HG03342 (cell line): ENCODE data around the gene STIP1.

ENCODE experiments used
- ATAC-seq: cut with Tn5 transposase; IDR thresholded peaks from one replicate; pipeline ENCODE4 v1.9.1; 2021; ENCODE audit warnings: mild to moderate bottlenecking, moderate library complexity; ENCODE audit not compliant: unreplicated experiment

STIP1 gene

GRCh38 chr11:64220271-64220670 lies 34.3 kb downstream of the STIP1 start:
- ATAC-seq: no peak

DNA sequence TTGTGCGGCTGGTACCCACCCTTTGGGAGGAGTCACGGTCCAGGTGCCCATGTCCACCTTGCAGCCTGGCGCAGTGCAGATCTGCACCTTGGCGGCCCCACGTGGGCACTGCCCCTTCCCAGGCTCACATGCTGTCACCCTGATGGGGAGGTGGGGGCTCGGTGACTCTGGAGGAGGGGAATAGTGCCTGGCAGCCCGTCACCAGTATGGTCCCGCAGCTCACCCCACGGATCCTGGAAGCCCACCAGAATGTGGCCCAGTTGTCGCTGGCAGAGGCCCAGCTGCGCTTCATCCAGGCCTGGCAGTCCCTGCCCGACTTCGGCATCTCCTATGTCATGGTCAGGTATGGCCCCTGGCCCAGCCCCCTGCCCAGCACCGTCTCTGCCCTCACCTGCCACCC lies 34.8 kb downstream of the STIP1 start:
- ATAC-seq: no peak

GRCh38 chr11:64222651-64223000 lies 36.7 kb downstream of the STIP1 start:
- ATAC-seq: no peak

GRCh38 chr11:64223001-64223651 lies 37.2 kb downstream of the STIP1 start:
- ATAC-seq: no peak

GRCh38 chr11:64224151-64224890 lies 38.4 kb downstream of the STIP1 start:
- ATAC-seq: no peak

- no peak for ATAC-seq
Measured at GRCh38 chr11:64224891-64225607, 39.1 kb downstream of the STIP1 start.

- ATAC-seq: peak; percentile 50
Measured at GRCh38 chr11:64225608-64226506, 39.9 kb downstream of the STIP1 start, which contains the start of the genes NUDT22 and TRPT1. Gene NUDT22 (plus strand): TSS chr11:64226274. CDS start chr11:64226653, 379 bp downstream. Gene TRPT1 (minus strand): TSS chr11:64226186. CDS start chr11:64225860, 326 bp downstream.

DNA sequence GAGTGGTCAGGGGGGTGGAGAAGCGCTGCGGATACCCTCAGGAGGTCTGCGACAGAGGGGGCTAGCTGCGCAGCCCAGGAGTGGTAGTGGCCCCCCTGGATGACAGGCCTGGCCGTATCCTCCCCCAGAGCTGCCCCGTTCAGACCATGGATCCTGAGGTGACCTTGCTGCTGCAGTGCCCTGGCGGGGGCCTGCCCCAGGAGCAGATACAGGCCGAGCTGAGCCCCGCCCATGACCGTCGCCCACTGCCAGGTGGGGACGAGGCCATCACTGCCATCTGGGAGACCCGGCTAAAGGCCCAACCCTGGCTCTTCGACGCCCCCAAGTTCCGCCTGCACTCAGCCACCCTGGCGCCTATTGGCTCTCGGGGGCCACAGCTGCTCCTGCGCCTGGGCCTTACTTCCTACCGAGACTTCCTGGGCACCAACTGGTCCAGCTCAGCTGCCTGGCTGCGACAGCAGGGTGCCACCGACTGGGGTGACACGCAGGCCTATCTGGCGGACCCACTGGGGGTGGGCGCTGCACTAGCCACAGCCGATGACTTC lies 40.6 kb downstream of the STIP1 start:
- ATAC-seq: no peak

DNA sequence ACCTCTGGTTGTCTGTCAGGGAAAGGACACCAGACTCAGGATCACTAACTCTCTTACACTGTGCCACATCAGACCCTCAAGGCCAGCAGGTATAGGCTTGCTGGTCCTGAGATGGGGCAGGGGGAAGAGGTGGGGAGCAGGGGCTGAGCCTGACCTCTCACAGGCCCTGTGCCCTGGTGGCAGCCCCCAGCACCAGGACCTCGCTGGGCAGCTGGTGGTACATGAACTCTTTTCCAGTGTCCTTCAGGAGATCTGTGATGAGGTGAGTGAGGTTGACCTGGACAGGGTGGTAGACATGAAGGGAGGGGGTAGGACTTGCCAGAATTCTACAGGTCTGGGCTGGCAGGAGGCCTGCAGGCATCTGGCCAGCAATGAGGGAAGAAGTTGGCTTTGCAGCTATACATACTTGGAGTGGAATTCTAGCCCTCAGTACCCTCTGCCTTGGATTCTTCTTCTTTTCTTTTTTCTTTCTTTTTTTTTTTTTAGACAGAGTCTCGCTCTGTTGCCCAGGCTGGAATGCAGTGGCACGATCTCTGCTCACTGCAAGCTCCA lies 41.5 kb downstream of the STIP1 start:
- ATAC-seq: no peak

DNA sequence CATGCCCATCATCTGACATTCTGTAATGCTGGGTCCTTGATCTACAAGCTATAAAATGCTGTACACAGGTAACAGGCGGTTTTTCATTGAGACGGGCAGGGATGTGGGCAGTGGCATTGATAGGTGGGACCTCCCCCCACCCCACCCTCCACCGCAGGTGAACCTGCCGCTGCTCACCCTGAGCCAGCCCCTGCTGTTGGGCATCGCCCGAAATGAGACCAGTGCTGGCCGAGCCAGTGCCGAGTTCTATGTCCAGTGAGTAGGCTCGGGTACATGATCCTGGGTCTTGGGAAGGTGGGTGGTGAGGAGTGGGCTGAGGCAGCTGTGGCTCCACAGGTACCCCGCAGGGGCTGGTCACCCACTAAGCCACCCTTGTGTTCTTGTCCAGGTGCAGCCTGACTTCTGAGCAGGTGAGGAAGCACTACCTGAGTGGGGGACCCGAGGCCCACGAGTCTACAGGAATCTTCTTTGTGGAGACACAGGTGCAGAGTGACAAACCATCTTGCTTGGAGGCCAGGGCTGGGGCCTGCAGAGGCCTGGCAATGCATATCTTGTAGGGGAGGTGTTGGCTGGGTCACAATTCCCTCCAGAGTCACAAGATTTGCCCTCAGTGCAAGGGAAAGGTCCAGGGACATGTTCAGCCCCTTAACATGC lies 43.2 kb downstream of the STIP1 start:
- no peak for ATAC-seq

- ATAC-seq: no peak
Measured at GRCh38 chr11:64229744-64230170, 43.8 kb downstream of the STIP1 start.

DNA sequence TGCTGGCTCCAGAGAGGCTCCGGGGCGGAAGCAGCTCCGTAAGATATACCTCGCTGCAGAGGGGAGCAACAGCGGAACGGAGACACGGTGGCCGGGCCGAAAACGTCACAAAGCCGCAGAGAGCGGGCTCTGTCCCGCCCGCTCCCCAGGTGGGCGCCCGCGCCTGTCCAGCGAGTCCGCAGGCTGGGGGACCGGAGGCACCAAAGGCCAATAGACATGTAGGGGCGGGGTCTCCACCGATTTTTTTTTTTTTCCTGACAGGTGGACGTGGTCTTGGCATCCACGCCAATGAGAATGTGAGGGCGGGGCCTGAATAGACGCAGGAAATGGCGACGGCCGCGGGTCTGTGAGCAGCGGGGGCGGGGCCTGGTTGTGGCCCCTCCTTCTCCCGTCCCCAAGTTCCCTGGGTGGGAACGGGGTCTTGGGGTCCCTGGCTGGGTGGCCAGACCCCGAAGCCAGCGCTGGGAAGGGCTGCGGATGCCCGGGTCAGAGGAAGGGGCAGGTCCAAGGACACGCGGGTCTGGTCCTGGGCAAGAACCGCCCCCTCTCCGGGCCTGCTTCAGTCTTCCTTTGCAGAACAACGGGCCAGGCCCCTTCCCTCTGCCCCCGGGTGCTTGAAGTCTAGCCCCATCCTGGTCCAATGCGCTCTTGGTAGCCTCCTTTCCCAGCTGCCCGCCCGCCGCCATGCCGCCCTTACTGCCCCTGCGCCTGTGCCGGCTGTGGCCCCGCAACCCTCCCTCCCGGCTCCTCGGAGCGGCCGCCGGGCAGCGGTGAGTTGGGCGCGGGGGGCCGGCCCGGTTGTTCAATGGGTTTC lies 44.4 kb downstream of the STIP1 start, which contains the start of gene DNAJC4:
Gene DNAJC4 (plus strand): TSS at position 378 of the 814 bp plus-strand sequence. CDS start 307 bp downstream, at position 685.
- ATAC-seq: peak; percentile 40

GRCh38 chr11:64230985-64231365 lies 45.0 kb downstream of the STIP1 start:
- ATAC-seq: no peak

- no peak for ATAC-seq
Measured at GRCh38 chr11:64231546-64231945, 45.6 kb downstream of the STIP1 start.

DNA sequence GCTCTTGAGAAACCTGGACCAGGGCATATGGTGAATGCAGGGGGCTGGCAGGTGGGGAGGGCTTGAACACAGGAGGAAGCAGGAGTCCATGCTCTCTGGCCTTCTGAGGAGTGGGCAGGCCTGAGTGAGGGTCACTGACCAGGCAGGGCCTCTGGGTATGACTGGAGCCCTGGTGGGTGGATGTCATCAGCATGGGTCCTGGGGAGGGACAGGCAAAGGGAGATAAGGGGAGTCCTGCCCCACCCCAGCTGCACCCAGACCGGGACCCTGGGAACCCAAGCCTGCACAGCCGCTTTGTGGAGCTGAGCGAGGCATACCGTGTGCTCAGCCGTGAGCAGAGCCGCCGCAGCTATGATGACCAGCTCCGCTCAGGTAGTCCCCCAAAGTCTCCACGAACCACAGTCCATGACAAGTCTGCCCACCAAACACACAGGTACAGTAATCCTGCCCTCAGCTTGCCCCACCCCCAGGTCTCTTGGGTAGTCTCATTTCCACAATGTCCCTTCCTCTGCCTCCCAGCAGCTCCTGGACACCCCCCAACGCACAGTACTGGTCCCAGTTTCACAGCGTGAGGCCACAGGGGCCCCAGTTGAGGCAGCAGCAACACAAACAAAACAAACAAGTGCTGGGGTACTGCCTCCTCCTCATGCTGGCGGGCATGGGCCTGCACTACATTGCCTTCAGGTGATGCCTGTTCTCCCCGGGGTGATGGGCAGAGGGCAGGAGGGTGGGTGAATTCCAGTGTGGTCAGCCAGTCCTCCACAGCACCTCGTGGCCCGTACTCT lies 46.4 kb downstream of the STIP1 start:
- ATAC-seq: no peak

GRCh38 chr11:64232967-64233315 lies 47.0 kb downstream of the STIP1 start:
- no peak for ATAC-seq

DNA sequence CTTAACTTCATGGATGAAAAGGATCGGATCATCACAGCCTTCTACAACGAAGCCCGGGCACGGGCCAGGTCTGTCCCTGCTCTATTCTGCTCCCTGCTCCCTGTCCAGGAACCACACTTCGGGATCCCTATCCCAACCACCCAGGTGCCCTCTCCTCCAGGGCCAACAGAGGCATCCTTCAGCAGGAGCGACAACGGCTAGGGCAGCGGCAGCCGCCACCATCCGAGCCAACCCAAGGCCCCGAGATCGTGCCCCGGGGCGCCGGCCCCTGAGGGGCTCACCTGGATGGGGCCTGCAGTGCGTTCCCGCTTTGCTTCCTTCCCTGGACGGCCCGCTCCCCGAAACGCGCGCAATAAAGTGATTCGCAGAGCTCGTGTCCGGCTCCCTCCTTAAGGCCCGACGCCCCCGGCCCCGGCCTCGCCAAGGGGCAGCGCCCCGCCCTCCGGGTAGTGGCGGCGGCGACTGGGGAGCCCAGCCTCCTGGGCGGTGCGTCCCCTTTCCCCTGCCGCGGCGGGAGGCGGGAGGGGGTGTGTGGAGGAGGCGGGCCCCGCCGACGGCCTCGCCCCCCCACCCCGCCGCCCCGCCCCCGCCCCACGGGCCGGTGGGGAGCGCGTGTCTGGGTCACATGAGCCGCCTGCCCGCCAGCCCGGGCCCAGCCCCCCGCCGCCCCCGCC lies 48.1 kb downstream of the STIP1 start, which contains the start of gene VEGFB:
Gene VEGFB (plus strand): TSS at position 672 of the 674 bp plus-strand sequence. CDS start 250 bp downstream, outside the sequence.
- ATAC-seq: no peak
